IPS-15b (cell line): ENCODE results near the gene ERN2.
A peak's percentile ranks its signal among the peaks of the same experiment; 100 is the strongest.

Experiments used
- H3K27me3 ChIP-seq: one replicate; pipeline ENCODE4 v1.6.1; 2013; ENCODE audit warnings: low read length; ENCODE audit not compliant: control insufficient read depth, insufficient read depth
- H3K36me3 ChIP-seq: one replicate; pipeline ENCODE4 v1.6.1; 2013; ENCODE audit warnings: low read length; ENCODE audit not compliant: control insufficient read depth, insufficient read depth
- H3K4me1 ChIP-seq: one replicate; pipeline ENCODE4 v1.6.1; 2013; ENCODE audit warnings: mild to moderate bottlenecking, low read length; ENCODE audit not compliant: control insufficient read depth, insufficient read depth
- H3K4me3 ChIP-seq: one replicate; pipeline ENCODE4 v1.5.1; 2013; ENCODE audit warnings: low read depth, low read length
- H3K9ac ChIP-seq: one replicate; pipeline ENCODE4 v1.6.1; 2013; ENCODE audit warnings: low read depth, mild to moderate bottlenecking, low read length
- H3K9me3 ChIP-seq: one replicate; pipeline ENCODE4 v1.6.1; 2013; ENCODE audit warnings: mild to moderate bottlenecking, low read length; ENCODE audit not compliant: control insufficient read depth, insufficient read depth

ERN2 gene

DNA sequence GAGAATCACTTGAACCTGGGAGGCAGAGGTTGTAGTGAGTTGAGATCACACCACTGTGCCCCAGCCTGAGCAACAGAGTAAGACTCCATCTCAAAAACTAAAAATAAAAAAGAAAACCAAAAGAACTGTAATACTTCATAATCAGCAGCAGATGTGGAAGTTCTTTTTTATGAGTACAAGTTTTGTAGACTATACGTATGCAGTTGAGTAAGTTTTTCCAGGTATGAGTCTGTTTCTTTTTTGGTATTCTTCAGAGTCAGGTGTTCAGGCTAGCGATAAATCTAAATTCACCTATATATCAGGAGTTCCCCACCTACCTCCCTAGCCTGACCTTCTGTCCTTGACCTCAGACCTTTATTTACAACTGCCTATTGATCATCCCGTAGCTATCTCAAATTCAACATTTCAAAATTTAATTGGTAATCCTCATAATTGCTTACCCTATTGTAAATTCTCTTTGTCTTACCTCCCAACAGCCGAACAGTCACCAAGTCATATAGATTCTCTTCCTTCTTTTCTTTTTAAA is 61.0 kb downstream of the ERN2 start:
- Histone ChIP-seq H3K4me3 (no peak overlapping the region), H3K36me3 (peaks cover 6% of the 10 kb centered on the region), H3K4me1 (no peaks in the 10 kb centered on the region), H3K9ac (no peak overlapping the region), H3K27me3 (no peaks in the 10 kb centered on the region), H3K9me3 (no peaks in the 10 kb centered on the region)

- no peaks in the 10 kb centered on the region for H3K27me3 ChIP-seq
- no peak overlapping the region for H3K9ac ChIP-seq
- peaks cover 7% of the 10 kb centered on the region for H3K36me3 ChIP-seq
- no peak overlapping the region for H3K4me3 ChIP-seq
- no peaks in the 10 kb centered on the region for H3K9me3 ChIP-seq
- H3K4me1 ChIP-seq: no peaks in the 10 kb centered on the region
Measured at GRCh38 chr16:23650674-23651416, 62.2 kb downstream of the ERN2 start.

- Histone ChIP-seq H3K4me1 (no peaks in the 10 kb centered on the region), H3K9me3 (no peaks in the 10 kb centered on the region), H3K27me3 (no peaks in the 10 kb centered on the region), H3K4me3 (peak overlapping the region; percentile 99), H3K9ac (peak overlapping the region; percentile 81), H3K36me3 (peaks cover 3% of the 10 kb centered on the region)
Measured at GRCh38 chr16:23642246-23642774, 70.7 kb downstream of the ERN2 start.

DNA sequence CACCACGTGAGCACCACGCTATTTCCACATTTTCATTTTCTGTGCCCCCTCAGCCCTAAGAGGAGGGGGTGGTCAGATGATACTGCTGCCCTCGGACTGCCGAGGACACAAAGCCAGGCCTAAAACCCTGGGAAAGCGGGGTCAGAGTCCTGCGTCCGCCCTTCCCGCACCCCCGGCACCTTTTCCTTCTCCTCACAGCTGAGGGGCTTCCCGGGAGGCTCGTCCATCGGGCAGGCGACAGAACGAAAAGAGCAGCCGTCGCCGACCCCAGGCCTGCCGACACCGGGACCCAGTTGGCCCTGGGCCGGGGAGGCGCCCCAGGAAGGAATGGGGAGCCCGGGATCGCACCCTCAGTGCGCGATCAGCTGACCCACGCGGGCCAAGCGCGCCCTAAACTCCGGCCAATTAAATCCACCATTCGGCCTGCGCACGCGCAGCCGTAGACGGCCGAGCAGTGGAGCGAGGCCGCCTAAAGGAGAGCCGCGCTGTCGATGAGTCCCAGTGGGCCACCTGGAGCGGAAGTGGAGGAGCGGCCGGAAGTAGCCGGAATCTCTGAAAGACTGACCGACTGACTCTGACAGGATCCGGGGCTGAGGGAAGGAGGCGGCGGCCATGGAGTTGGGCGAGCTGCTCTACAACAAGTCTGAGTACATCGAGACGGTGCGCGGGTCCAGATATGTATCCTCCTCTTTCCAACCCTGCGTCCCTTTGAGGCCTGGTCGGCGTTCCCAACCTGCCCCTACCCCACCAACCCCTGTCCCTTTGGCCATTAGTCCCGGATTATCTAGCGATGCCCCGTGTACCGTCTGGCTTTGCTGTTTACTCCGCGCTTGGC is 71.9 kb downstream of the ERN2 start, which contains the start of the genes DCTN5 and PALB2:
Gene DCTN5 (plus strand): TSS at position 536 of the 835 bp plus-strand sequence. CDS start 77 bp downstream, at position 613.
Gene PALB2 (minus strand): TSS at position 380 of the 835 bp plus-strand sequence. CDS start 153 bp downstream, at position 227.
- Histone ChIP-seq H3K4me3 (peak within 1 kb of the TSS; percentile 99), H3K9me3 (no peaks in the 10 kb centered on the region), H3K9ac (peak within 1 kb of the TSS; percentile 93), H3K36me3 (no peaks in the 10 kb centered on the region), H3K4me1 (no peaks in the 10 kb centered on the region), H3K27me3 (no peaks in the 10 kb centered on the region)

- H3K9me3 ChIP-seq: no peaks in the 10 kb centered on the region
- H3K9ac ChIP-seq: peak overlapping the region; percentile 93
- H3K36me3 ChIP-seq: no peaks in the 10 kb centered on the region
- no peaks in the 10 kb centered on the region for H3K27me3 ChIP-seq
- H3K4me3 ChIP-seq: peak overlapping the region; percentile 99
- H3K4me1 ChIP-seq: no peaks in the 10 kb centered on the region
Measured at GRCh38 chr16:23640615-23640930, 72.4 kb downstream of the ERN2 start.
